A549 (cell line): ENCODE data around the gene RAD18. TPM values are rescaled to one million over a fixed set of nuclear protein-coding genes. Genes with fewer than 3 reads are reported as not detected.

Experiments
- ATAC-seq, 2 experiments: fragments of 200-7000 bp in 1 of 2; fragments of >200 bp in 1 of 2; cut with Nextera tagmentation in 1 of 2; cut with Tn5 transposase in 1 of 2; 3 replicates each; pipeline versions ENCODE4 v1.8.0 to v1.9.1; 2018 to 2020; ENCODE audit warnings: mild to moderate bottlenecking in 1 of 2, moderate library complexity in 1 of 2
- CTCF ChIA-PET: fragments of 300-600 bp; sonication (Branson Sonifier 250); formaldehyde crosslinking; extraction: SDS; loops from one replicate; lab custom pipeline; 2021; ENCODE audit warnings: antibody characterized with exemption, inconsistent platforms; lab: Yijun Ruan, JAX
- POLR2A ChIA-PET: fragments of 350-600 bp; formaldehyde crosslinking; extraction: SDS; loops from one replicate; lab custom pipeline; 2021; ENCODE audit warnings: antibody characterized with exemption, inconsistent platforms; lab: Yijun Ruan, JAX
- DNase-seq, 2 experiments: peaks; one replicate each; pipeline versions ENCODE4 v3.0.0 to v3.0.0-alpha.2; 2011 to 2016; ENCODE audit warnings: low read depth in 1 of 2, low spot score in 1 of 2
- FAIRE-seq: peaks from 2 replicates; lab custom pipeline; 2011; peaks lifted over from hg19 to GRCh38; lab: Jason Lieb, UNC
- H3K27ac ChIP-seq, 2 experiments: fragments of >200 bp; sonication (Bioruptor Twin); formaldehyde crosslinking; 3 replicates each; pipeline ENCODE4 v1.5.1; 2016 to 2017
- H3K4me1 ChIP-seq: fragments of >200 bp; sonication (Bioruptor Twin); formaldehyde crosslinking; 3 replicates; pipeline ENCODE4 v1.6.1; 2016
- H3K4me2 ChIP-seq: fragments of >200 bp; sonication (Bioruptor Twin); formaldehyde crosslinking; 3 replicates; pipeline ENCODE4 v1.6.1; 2016
- H3K4me3 ChIP-seq: fragments of >200 bp; sonication (Bioruptor Twin); formaldehyde crosslinking; 3 replicates; pipeline ENCODE4 v1.5.1; 2016
- H3K9me3 ChIP-seq: fragments of >200 bp; sonication (Bioruptor Twin); formaldehyde crosslinking; 3 replicates; pipeline ENCODE4 v1.6.1; 2016
- CBX8 ChIP-seq: fragments of 200-600 bp; sonication (generic); IDR thresholded peaks from 2 replicates; pipeline ENCODE4 v1.6.1; 2016
- CEBPB ChIP-seq, 2 experiments: fragments of >200 bp in 1 of 2; sonication (Bioruptor Twin) in 1 of 2; formaldehyde crosslinking in 1 of 2; IDR thresholded peaks; 2 replicates each; pipeline ENCODE4 v1.6.1; 2012 to 2016
- CHD2 ChIP-seq: fragments of 150-350 bp; IDR thresholded peaks from 2 replicates; pipeline ENCODE4 v1.6.1; 2014; ENCODE audit warnings: low read length; ENCODE audit not compliant: partially characterized antibody
- CHD4 ChIP-seq: fragments of 200-600 bp; sonication (generic); IDR thresholded peaks from 2 replicates; pipeline ENCODE4 v1.6.1; 2016; ENCODE audit warnings: antibody characterized with exemption, mild to moderate bottlenecking, borderline replicate concordance
- EP300 ChIP-seq, 2 experiments: fragments of >200 bp; sonication (Bioruptor Twin); formaldehyde crosslinking; IDR thresholded peaks; 2 replicates in 1 of 2; 3 replicates in 1 of 2; pipeline ENCODE4 v1.6.1; 2016 to 2017
- ESRRA ChIP-seq: fragments of 150-350 bp; IDR thresholded peaks from 2 replicates; pipeline ENCODE4 v1.6.1; 2014; ENCODE audit warnings: mild to moderate bottlenecking, low read length, borderline replicate concordance
- FOSB ChIP-seq: fragments of 250-450 bp; sonication (Bioruptor Pico); IDR thresholded peaks from 2 replicates; pipeline ENCODE4 v1.5.0; 2020; ENCODE audit warnings: mild to moderate bottlenecking, moderate library complexity
- FOSL2 ChIP-seq, 2 experiments: fragments of 450-650 bp in 1 of 2; fragments of >200 bp in 1 of 2; sonication (Bioruptor Twin) in 1 of 2; formaldehyde crosslinking; IDR thresholded peaks; 2 replicates each; pipeline versions ENCODE4 v1.5.0 to v1.6.1; 2016 to 2020; ENCODE audit warnings: mild to moderate bottlenecking in 1 of 2, moderate library complexity in 1 of 2
- HDAC2 ChIP-seq: fragments of 200-600 bp; sonication (generic); IDR thresholded peaks from 2 replicates; pipeline ENCODE4 v1.6.1; 2016
- JUN ChIP-seq, 2 experiments: fragments of >200 bp; sonication (Bioruptor Twin); formaldehyde crosslinking; IDR thresholded peaks; 2 replicates in 1 of 2; 3 replicates in 1 of 2; pipeline ENCODE4 v1.6.1; 2016 to 2017
- JUNB ChIP-seq: fragments of >200 bp; sonication (Bioruptor Twin); formaldehyde crosslinking; IDR thresholded peaks from 2 replicates; pipeline ENCODE4 v1.6.1; 2016
- KDM1A ChIP-seq: fragments of 200-600 bp; sonication (generic); IDR thresholded peaks from 2 replicates; pipeline ENCODE4 v1.6.1; 2016; ENCODE audit warnings: low read depth, mild to moderate bottlenecking
- MAFK ChIP-seq: fragments of 450-650 bp; IDR thresholded peaks from 2 replicates; pipeline ENCODE4 v1.6.1; 2014; ENCODE audit not compliant: partially characterized antibody
- MYC ChIP-seq: IDR thresholded peaks from 2 replicates; pipeline ENCODE4 v1.6.1; 2012; ENCODE audit warnings: mild to moderate bottlenecking, inconsistent platforms, low read length, improper control_type of control experiment, borderline replicate concordance
- NPAS2 ChIP-seq: fragments of 250-450 bp; sonication (Bioruptor Pico); IDR thresholded peaks from 2 replicates; pipeline ENCODE4 v1.8.0; 2022; ENCODE audit warnings: mild to moderate bottlenecking, moderate library complexity, borderline replicate concordance
- NR3C1 ChIP-seq: fragments of >200 bp; sonication (Bioruptor Twin); formaldehyde crosslinking; IDR thresholded peaks from 3 replicates; pipeline ENCODE4 v1.6.1; 2017
- RAD21 ChIP-seq, 2 experiments: fragments of >200 bp in 1 of 2; sonication (Bioruptor Twin) in 1 of 2; formaldehyde crosslinking in 1 of 2; IDR thresholded peaks in 1 of 2; conservative IDR thresholded peaks in 1 of 2; 2 replicates in 1 of 2; 3 replicates in 1 of 2; pipeline ENCODE4 v1.6.1; 2012 to 2018; ENCODE audit warnings: inconsistent platforms in 1 of 2
- RARB ChIP-seq: fragments of 250-450 bp; sonication (Bioruptor Pico); IDR thresholded peaks from 2 replicates; pipeline ENCODE4 v1.8.0; 2021; ENCODE audit warnings: mild to moderate bottlenecking, moderate library complexity
- RFX5 ChIP-seq: fragments of 450-650 bp; IDR thresholded peaks from 2 replicates; pipeline ENCODE4 v1.7.1; 2014; ENCODE audit warnings: antibody characterized with exemption, mild to moderate bottlenecking, moderate library complexity
- TFCP2L1 ChIP-seq: fragments of 250-450 bp; sonication (Bioruptor Pico); IDR thresholded peaks from 2 replicates; pipeline ENCODE4 v1.5.0; 2021; ENCODE audit warnings: mild to moderate bottlenecking
- ZC3H11A ChIP-seq: fragments of 450-650 bp; IDR thresholded peaks from 2 replicates; pipeline ENCODE4 v1.6.1; 2014; ENCODE audit warnings: antibody characterized with exemption, mild to moderate bottlenecking
- ZFP36 ChIP-seq: fragments of 450-650 bp; IDR thresholded peaks from 2 replicates; pipeline ENCODE4 v1.6.1; 2014; ENCODE audit warnings: borderline replicate concordance; ENCODE audit not compliant: partially characterized antibody
- WGBS: methylation state at CpG from one replicate; pipeline ENCODE4 v1.1.6; 2017; ENCODE audit errors: missing lambda C conversion rate; 5-methylcytosine and 5-hydroxymethylcytosine counted together
- polyA plus RNA-seq, 4 experiments: library from polyadenylated mRNA; depleted of rRNA in 3 of 4; stranded (reverse); fragments of >200 nt; fragmentation: RNase III in 1 of 4; extraction: RNeasy Plus Mini Kit Qiagen cat#74134 plus additional on column Dnase treatment in 1 of 4; gene quantifications; 2 replicates in 3 of 4; 3 replicates in 1 of 4; pipeline ENCODE4 v1.2.3, GENCODE V29; 2011 to 2017

The RAD18 gene
- polyA plus RNA-seq, 2 of the 4 experiments (the other 2 are of a cell fraction) = 11.8 to 23.2 TPM

DNA sequence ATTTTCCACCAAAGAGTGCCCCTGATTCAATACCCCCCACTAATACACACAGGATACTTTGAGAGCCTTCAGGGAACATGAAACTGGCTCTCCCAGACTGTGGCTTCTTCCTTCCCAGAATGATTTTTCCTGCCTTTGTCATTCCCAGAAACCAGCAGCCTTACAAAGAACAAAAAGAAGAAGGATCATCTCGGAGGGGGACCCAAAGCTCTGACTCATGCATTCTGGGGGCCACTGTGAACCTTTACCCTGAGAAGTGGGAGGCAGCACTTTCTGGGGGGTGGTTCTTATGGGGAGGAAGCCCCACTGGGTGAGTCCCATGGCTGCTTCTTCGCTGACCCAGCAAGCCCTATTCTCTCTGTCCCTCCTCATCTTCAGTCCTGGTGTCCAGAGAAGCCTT lies 44.7 kb upstream of the RAD18 start:
- no peak for ATAC-seq
- Histone ChIP-seq H3K4me2 (no peak overlapping the region), H3K9me3 (no peaks in the 10 kb centered on the region), H3K4me3 (no peak overlapping the region), H3K4me1 (no peaks in the 10 kb centered on the region), H3K27ac (no peak overlapping the region)
- FAIRE-seq = no peak
- TF ChIP-seq ZC3H11A = no peak
- TF ChIP-seq FOSL2 (IDR thresholded peaks at IDR 0.05) = no peak
- TF ChIP-seq FOSL2 (CRISPR knock-in tag; IDR thresholded peaks at IDR 0.05) = no peak
- TF ChIP-seq FOSB (CRISPR knock-in tag) = no peak
- CTCF ChIA-PET = interaction anchor here (0.9 kb wide), 1 partner anchor 12 kb away, joined by 3 read pairs; no protein-coding TSS in a partner anchor
- 19% methylated on average over 2 of the region's 2 CpGs for WGBS
- POLR2A ChIA-PET = no interaction called here
- no peak for DNase-seq

DNA sequence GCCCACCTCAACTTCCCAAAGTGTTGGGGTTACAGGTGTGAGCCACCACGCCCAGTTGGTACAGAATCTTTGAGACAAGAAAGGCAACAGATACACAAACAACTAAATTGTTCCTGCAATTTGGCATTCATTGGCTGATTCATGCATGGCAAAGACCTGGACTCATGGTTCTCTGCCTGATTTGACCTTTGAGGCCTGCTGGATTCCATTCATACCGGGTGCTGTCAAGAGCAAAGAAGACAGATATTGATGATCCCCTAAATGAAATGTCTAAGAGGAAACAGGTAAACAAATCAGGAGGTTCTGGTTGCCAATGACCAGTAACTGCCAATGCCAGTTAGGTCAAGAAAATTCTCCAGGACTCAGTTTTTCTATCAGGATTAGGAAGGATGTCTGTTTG lies 43.9 kb upstream of the RAD18 start:
- no peak overlapping the region for H3K4me3 ChIP-seq
- no peak overlapping the region for H3K4me2 ChIP-seq
- no peak for DNase-seq
- WGBS = 47% methylated on average over 2 of the region's 2 CpGs
- no peaks in the 10 kb centered on the region for H3K9me3 ChIP-seq
- no peak overlapping the region for H3K27ac ChIP-seq
- ChIA-PET CTCF (no interaction called here), POLR2A (no interaction called here)
- no peak for FAIRE-seq
- H3K4me1 ChIP-seq = no peaks in the 10 kb centered on the region
- no peak for ATAC-seq
- TF ChIP-seq CHD4 (no peak), FOSL2 (IDR thresholded peaks at IDR 0.05) (no peak), FOSL2 (CRISPR knock-in tag; IDR thresholded peaks at IDR 0.05) (no peak)

DNA sequence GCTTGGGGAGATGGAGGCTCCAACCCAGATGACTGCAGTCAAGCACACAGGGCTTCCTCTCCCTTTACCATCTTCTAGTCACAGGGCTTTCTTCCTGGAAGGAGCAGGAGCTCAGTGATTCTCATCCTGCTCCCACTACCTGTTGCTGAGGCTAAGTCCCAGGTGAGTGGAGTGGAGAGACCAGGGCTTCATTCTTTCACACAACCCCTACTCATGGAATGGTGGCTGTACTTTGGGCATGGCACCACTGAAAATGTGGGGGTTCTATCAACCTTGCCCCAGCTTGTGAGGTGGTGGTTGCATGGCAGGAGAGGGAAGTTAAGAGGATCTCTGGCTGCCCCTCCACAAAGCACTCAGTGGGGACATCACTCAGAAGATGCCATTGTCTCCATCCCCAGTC lies 36.8 kb upstream of the RAD18 start:
- TF ChIP-seq JUNB (no peak), KDM1A (no peak), CHD2 (no peak)
- CTCF ChIA-PET = interaction anchor here (1.9 to 4.1 kb wide), 2 partner anchors 12 to 28 kb away, joined by 5 to 15 read pairs; no protein-coding TSS in a partner anchor
- DNase-seq = no peak
- POLR2A ChIA-PET = no interaction called here
- FAIRE-seq = no peak
- no peak for ATAC-seq
- Histone ChIP-seq H3K4me3 (no peak overlapping the region), H3K4me1 (no peaks in the 10 kb centered on the region), H3K9me3 (no peaks in the 10 kb centered on the region), H3K27ac (no peak overlapping the region), H3K4me2 (no peak overlapping the region)

DNA sequence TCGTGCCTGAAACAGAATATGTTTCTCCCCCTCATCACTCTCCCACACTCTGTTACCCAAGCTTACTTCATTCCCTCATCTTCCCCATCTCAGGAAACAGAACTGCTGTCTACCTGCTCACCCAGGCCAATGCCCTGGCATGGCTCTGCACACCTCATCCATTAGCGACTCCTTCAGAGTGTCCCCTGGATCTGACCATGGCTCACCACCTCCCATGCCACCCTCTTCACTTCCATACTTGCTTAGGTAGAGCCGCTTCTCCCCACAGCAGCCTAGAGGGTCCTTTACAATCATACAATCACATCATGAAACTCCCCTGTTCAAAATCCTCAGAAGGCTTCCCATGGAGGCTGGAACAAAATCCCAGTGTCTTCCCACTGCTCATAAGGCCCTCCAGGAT lies 33.9 kb upstream of the RAD18 start:
- WGBS = 47% methylated on average over 3 of the region's 3 CpGs
- peak in 1 of 2 experiments; percentile 20; a peak in 1 of 6 replicates for ATAC-seq
- no peak overlapping the region for H3K27ac ChIP-seq
- POLR2A ChIA-PET = no interaction called here
- no peak for DNase-seq
- no peak for TF ChIP-seq RARB (CRISPR knock-in tag)
- no peak for TF ChIP-seq CBX8
- TF ChIP-seq CHD4 = no peak
- no peak for TF ChIP-seq MAFK
- no peak for TF ChIP-seq CEBPB (IDR thresholded peaks at IDR 0.05)
- TF ChIP-seq HDAC2 = no peak
- no peak for TF ChIP-seq JUN (IDR thresholded peaks at IDR 0.05)
- no peak for TF ChIP-seq RFX5
- TF ChIP-seq CHD2 = no peak
- no peak for TF ChIP-seq EP300 (IDR thresholded peaks at IDR 0.05)
- no peak for TF ChIP-seq ESRRA
- TF ChIP-seq MYC = no peak
- TF ChIP-seq ZFP36 = no peak
- no peak for TF ChIP-seq ZC3H11A
- TF ChIP-seq NPAS2 = no peak
- no peak for TF ChIP-seq TFCP2L1 (CRISPR knock-in tag)
- TF ChIP-seq NR3C1 = no peak
- no peak for TF ChIP-seq FOSL2 (IDR thresholded peaks at IDR 0.05)
- TF ChIP-seq FOSL2 (CRISPR knock-in tag; IDR thresholded peaks at IDR 0.05) = no peak
- TF ChIP-seq RAD21 (conservative IDR thresholded peaks at IDR 0.05 in 1 of 2, IDR thresholded peaks at IDR 0.05 in 1 of 2) = no peak
- H3K4me2 ChIP-seq = no peak overlapping the region
- H3K4me1 ChIP-seq = no peaks in the 10 kb centered on the region
- FAIRE-seq = no peak
- H3K9me3 ChIP-seq = no peaks in the 10 kb centered on the region
- no peak overlapping the region for H3K4me3 ChIP-seq
- CTCF ChIA-PET = interaction anchor here (0.7 to 4.1 kb wide), 4 partner anchors 9 to 306 kb away, joined by 3 to 25 read pairs (median 9); no protein-coding TSS in a partner anchor
